Measurements from ENCODE around the gene OLFML2A. TPM values are rescaled to one million over a fixed set of nuclear protein-coding genes. Genes with fewer than 3 reads are reported as not detected.

The OLFML2A gene
- polyA plus RNA-seq, 1 donor from 2014 or later, result 0.15 TPM

GRCh38 chr9:124857533-124858162 lies 80.7 kb downstream of the OLFML2A start:
- peaks cover 15% of the 10 kb centered on the region for H4K20me1 ChIP-seq (ENCODE audit: insufficient read depth)
- peaks cover 9% of the 10 kb centered on the region for H3K79me2 ChIP-seq (replicated peaks; ENCODE audit: insufficient read depth, low read length)
- no peaks in the 10 kb centered on the region for H3K36me3 ChIP-seq (ENCODE audit: insufficient read depth, low read length)
- H3F3A ChIP-seq (ENCODE audit: insufficient read depth, low read length, poor library complexity, severe bottlenecking), result no peaks in the 10 kb centered on the region
- H3K4me2 ChIP-seq (ENCODE audit: low read length), result no peak overlapping the region
- no peak overlapping the region for H3K9ac ChIP-seq (ENCODE audit: low read length)
- H3K9me3 ChIP-seq (ENCODE audit: low read length), result no peaks in the 10 kb centered on the region
- no peaks in the 10 kb centered on the region for H3K9me2 ChIP-seq (ENCODE audit: insufficient read depth, low read length)
- H3K27me3 ChIP-seq (ENCODE audit: insufficient read depth, low read depth, low read length), result no peaks in the 10 kb centered on the region
- H2AFZ ChIP-seq (ENCODE audit: low read depth, low read length), result no peak overlapping the region
- H3K4me3 ChIP-seq (ENCODE audit: low read length), result no peak overlapping the region
- no peak overlapping the region for H3K27ac ChIP-seq (ENCODE audit: low read length)
- TF ChIP-seq MXI1 (conservative IDR thresholded peaks at IDR 0.05; ENCODE audit: poor library complexity, severe bottlenecking) (no peak), TAF1 (IDR thresholded peaks at IDR 0.05; ENCODE audit: low read depth) (no peak), SMC3 (conservative IDR thresholded peaks at IDR 0.05; ENCODE audit: poor library complexity) (no peak), EP300 (conservative IDR thresholded peaks at IDR 0.05; ENCODE audit: poor library complexity, severe bottlenecking) (no peak), POLR2AphosphoS5 (IDR thresholded peaks at IDR 0.05) (no peak), EZH2 (IDR thresholded peaks at IDR 0.05; ENCODE audit: borderline replicate concordance, insufficient read depth, low read length, poor library complexity, severe bottlenecking) (no peak)

DNA sequence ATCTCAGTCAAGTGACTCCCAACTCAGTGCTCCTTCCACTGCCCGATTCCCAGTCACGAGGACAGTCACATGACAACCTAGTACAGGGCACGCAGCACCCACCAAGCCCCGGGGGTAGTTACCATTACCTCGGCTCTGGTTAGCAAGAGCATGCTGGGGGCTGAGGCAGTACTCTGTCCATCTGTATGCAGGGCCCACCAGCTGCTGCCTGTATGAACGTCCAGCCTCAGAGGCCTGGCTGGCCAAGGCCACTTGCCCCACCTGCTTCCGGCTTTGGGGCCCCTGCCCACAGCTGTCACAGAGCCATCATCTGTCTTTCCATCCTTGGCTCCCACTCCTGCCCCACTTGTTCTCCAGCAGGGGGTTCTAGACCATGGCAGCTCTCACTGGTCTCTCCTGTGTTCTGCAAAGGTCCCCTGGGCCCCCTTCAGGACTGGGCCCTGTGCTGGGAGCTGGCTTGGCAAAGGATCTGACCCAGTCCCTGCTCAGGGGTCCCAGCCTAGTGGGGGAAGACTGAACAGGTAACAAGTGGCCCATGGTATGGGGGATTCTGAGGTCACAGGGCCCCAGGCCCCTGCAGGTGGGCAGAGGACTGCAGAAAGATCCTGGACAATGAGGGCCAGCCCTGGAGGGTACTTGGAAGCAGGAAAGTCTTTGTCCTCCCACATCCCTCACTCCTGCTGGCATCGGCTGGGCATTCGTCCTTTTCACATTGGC lies 81.6 kb downstream of the OLFML2A start:
- peaks cover 15% of the 10 kb centered on the region for H4K20me1 ChIP-seq (ENCODE audit: insufficient read depth)

More for the DNA sequence above, 81.6 kb downstream of the OLFML2A start:
- Histone ChIP-seq H3F3A (ENCODE audit: insufficient read depth, low read length, poor library complexity, severe bottlenecking) (no peaks in the 10 kb centered on the region), H3K4me2 (ENCODE audit: low read length) (no peak overlapping the region), H3K9ac (ENCODE audit: low read length) (no peak overlapping the region), H3K79me2 (replicated peaks; ENCODE audit: insufficient read depth, low read length) (peaks cover 9% of the 10 kb centered on the region), H3K36me3 (ENCODE audit: insufficient read depth, low read length) (no peaks in the 10 kb centered on the region), H3K27me3 (ENCODE audit: insufficient read depth, low read depth, low read length) (no peaks in the 10 kb centered on the region), H2AFZ (ENCODE audit: low read depth, low read length) (no peak overlapping the region), H3K4me3 (ENCODE audit: low read length) (no peak overlapping the region), H3K27ac (ENCODE audit: low read length) (no peak overlapping the region), H3K9me3 (ENCODE audit: low read length) (no peaks in the 10 kb centered on the region), H3K9me2 (ENCODE audit: insufficient read depth, low read length) (no peaks in the 10 kb centered on the region)
- TF ChIP-seq MXI1 (conservative IDR thresholded peaks at IDR 0.05; ENCODE audit: poor library complexity, severe bottlenecking) (no peak), TAF1 (IDR thresholded peaks at IDR 0.05; ENCODE audit: low read depth) (no peak), SMC3 (conservative IDR thresholded peaks at IDR 0.05; ENCODE audit: poor library complexity) (no peak), EP300 (conservative IDR thresholded peaks at IDR 0.05; ENCODE audit: poor library complexity, severe bottlenecking) (no peak), RAD21 (conservative IDR thresholded peaks at IDR 0.05) (no peak), EZH2 (IDR thresholded peaks at IDR 0.05; ENCODE audit: borderline replicate concordance, insufficient read depth, low read length, poor library complexity, severe bottlenecking) (no peak), POLR2AphosphoS5 (IDR thresholded peaks at IDR 0.05) (no peak), REST (IDR thresholded peaks at IDR 0.05; ENCODE audit: borderline replicate concordance) (no peak)
- TF ChIP-seq, protein P1, sequence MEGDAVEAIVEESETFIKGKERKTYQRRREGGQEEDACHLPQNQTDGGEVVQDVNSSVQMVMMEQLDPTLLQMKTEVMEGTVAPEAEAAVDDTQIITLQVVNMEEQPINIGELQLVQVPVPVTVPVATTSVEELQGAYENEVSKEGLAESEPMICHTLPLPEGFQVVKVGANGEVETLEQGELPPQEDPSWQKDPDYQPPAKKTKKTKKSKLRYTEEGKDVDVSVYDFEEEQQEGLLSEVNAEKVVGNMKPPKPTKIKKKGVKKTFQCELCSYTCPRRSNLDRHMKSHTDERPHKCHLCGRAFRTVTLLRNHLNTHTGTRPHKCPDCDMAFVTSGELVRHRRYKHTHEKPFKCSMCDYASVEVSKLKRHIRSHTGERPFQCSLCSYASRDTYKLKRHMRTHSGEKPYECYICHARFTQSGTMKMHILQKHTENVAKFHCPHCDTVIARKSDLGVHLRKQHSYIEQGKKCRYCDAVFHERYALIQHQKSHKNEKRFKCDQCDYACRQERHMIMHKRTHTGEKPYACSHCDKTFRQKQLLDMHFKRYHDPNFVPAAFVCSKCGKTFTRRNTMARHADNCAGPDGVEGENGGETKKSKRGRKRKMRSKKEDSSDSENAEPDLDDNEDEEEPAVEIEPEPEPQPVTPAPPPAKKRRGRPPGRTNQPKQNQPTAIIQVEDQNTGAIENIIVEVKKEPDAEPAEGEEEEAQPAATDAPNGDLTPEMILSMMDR (IDR thresholded peaks at IDR 0.05; ENCODE audit: poor library complexity, severe bottlenecking), result no peak

Measured in neural cell (in vitro differentiated cells).